ENCODE data around the gene CSMD2.

CSMD2 gene

GRCh38 chr1:33927721-33928120, 237.3 kb downstream of the CSMD2 start:
- Histone ChIP-seq H3K23ac (ENCODE audit: low read length in 2 of 2) (no peak overlapping the region), H3K79me1 (replicated peaks; ENCODE audit: low read length, poor library complexity, severe bottlenecking) (no peaks in the 10 kb centered on the region), H3K4me2 (ENCODE audit: low read length, poor library complexity, severe bottlenecking) (no peak overlapping the region), H2BK120ac (ENCODE audit: low read depth, low read length) (no peak overlapping the region), H2BK15ac (ENCODE audit: low read depth, poor library complexity, severe bottlenecking) (no peak overlapping the region), H3K4me1 (ENCODE audit: control insufficient read depth, insufficient read depth, low read depth, low read length) (no peaks in the 10 kb centered on the region), H2AK5ac (ENCODE audit: low read length, severe bottlenecking) (no peak overlapping the region), H2BK12ac (ENCODE audit: low read length in 2 of 2) (no peak overlapping the region), H2BK5ac (ENCODE audit: low read depth, low read length, poor library complexity, severe bottlenecking) (no peak overlapping the region), H3K27ac (ENCODE audit: low read length, poor library complexity, severe bottlenecking) (no peak overlapping the region), H3K27me3 (ENCODE audit: control insufficient read depth in 1 of 2, insufficient read depth in 1 of 2, low read length in 2 of 2) (no peaks in the 10 kb centered on the region), H4K91ac (ENCODE audit: low read length) (no peak overlapping the region), H3K4ac (ENCODE audit: low read depth in 1 of 2, low read length in 2 of 2) (no peak overlapping the region), H3K18ac (ENCODE audit: low read depth in 1 of 2, low read length in 2 of 2) (no peak overlapping the region), H3K36me3 (ENCODE audit: control insufficient read depth in 1 of 2, insufficient read depth in 2 of 2, low read depth in 1 of 2, low read length in 2 of 2) (peaks cover 0 to 16% of the 10 kb centered on the region in 2 experiments), H3K9me3 (ENCODE audit: control insufficient read depth, low read length) (no peaks in the 10 kb centered on the region), H4K8ac (ENCODE audit: low read length) (no peak overlapping the region), H3K14ac (ENCODE audit: low read length in 2 of 2) (no peak overlapping the region), H3K4me3 (ENCODE audit: insufficient read depth in 1 of 2, low read depth in 1 of 2, low read length in 2 of 2) (no peak overlapping the region), H3K9ac (ENCODE audit: low read length) (no peak overlapping the region), H2AFZ (ENCODE audit: low read depth, low read length) (no peak overlapping the region)
- DNase-seq: no peak
- WGBS: 54% methylated on average over 2 of the region's 2 CpGs

GRCh38 chr1:33925586-33925985, 239.4 kb downstream of the CSMD2 start:
- Histone ChIP-seq H3K18ac (ENCODE audit: low read depth in 1 of 2, low read length in 2 of 2) (no peak overlapping the region), H3K79me1 (replicated peaks; ENCODE audit: low read length, poor library complexity, severe bottlenecking) (no peaks in the 10 kb centered on the region), H2AFZ (ENCODE audit: low read depth, low read length) (no peak overlapping the region), H3K9me3 (ENCODE audit: control insufficient read depth, low read length) (no peaks in the 10 kb centered on the region), H3K4me1 (ENCODE audit: control insufficient read depth, insufficient read depth, low read depth, low read length) (no peaks in the 10 kb centered on the region), H3K9ac (ENCODE audit: low read length) (no peak overlapping the region), H2AK5ac (ENCODE audit: low read length, severe bottlenecking) (no peak overlapping the region), H2BK12ac (ENCODE audit: low read length in 2 of 2) (no peak overlapping the region), H3K14ac (ENCODE audit: low read length in 2 of 2) (no peak overlapping the region), H3K4me3 (ENCODE audit: insufficient read depth in 1 of 2, low read depth in 1 of 2, low read length in 2 of 2) (no peak overlapping the region), H3K27me3 (ENCODE audit: control insufficient read depth in 1 of 2, insufficient read depth in 1 of 2, low read length in 2 of 2) (no peaks in the 10 kb centered on the region), H3K4ac (ENCODE audit: low read depth in 1 of 2, low read length in 2 of 2) (no peak overlapping the region), H4K8ac (ENCODE audit: low read length) (no peak overlapping the region), H4K91ac (ENCODE audit: low read length) (no peak overlapping the region), H3K4me2 (ENCODE audit: low read length, poor library complexity, severe bottlenecking) (no peak overlapping the region), H3K27ac (ENCODE audit: low read length, poor library complexity, severe bottlenecking) (no peak overlapping the region), H2BK15ac (ENCODE audit: low read depth, poor library complexity, severe bottlenecking) (no peak overlapping the region), H2BK5ac (ENCODE audit: low read depth, low read length, poor library complexity, severe bottlenecking) (no peak overlapping the region), H2BK120ac (ENCODE audit: low read depth, low read length) (no peak overlapping the region), H3K36me3 (ENCODE audit: control insufficient read depth in 1 of 2, insufficient read depth in 2 of 2, low read depth in 1 of 2, low read length in 2 of 2) (peaks cover 0 to 6% of the 10 kb centered on the region in 2 experiments), H3K23ac (ENCODE audit: low read length in 2 of 2) (no peak overlapping the region)
- 67% methylated on average over 8 of the region's 8 CpGs for WGBS
- no peak for DNase-seq

GRCh38 chr1:33921281-33921680, 243.7 kb downstream of the CSMD2 start:
- Histone ChIP-seq H3K4me1 (ENCODE audit: control insufficient read depth, insufficient read depth, low read depth, low read length) (peaks cover 1% of the 10 kb centered on the region), H3K23ac (ENCODE audit: low read length in 2 of 2) (no peak overlapping the region)

GRCh38 chr1:33918368-33918767, 246.7 kb downstream of the CSMD2 start:
- Histone ChIP-seq H2AK5ac (ENCODE audit: low read length, severe bottlenecking) (no peak overlapping the region), H3K9ac (ENCODE audit: low read length) (no peak overlapping the region), H3K27ac (ENCODE audit: low read length, poor library complexity, severe bottlenecking) (no peak overlapping the region), H3K18ac (ENCODE audit: low read depth in 1 of 2, low read length in 2 of 2) (no peak overlapping the region), H3K36me3 (ENCODE audit: control insufficient read depth in 1 of 2, insufficient read depth in 2 of 2, low read depth in 1 of 2, low read length in 2 of 2) (peaks cover 0 to 3% of the 10 kb centered on the region in 2 experiments), H3K27me3 (ENCODE audit: control insufficient read depth in 1 of 2, insufficient read depth in 1 of 2, low read length in 2 of 2) (no peaks in the 10 kb centered on the region), H2BK15ac (ENCODE audit: low read depth, poor library complexity, severe bottlenecking) (no peak overlapping the region), H3K4me1 (ENCODE audit: control insufficient read depth, insufficient read depth, low read depth, low read length) (peaks cover 1% of the 10 kb centered on the region), H3K4me3 (ENCODE audit: insufficient read depth in 1 of 2, low read depth in 1 of 2, low read length in 2 of 2) (no peak overlapping the region), H3K23ac (ENCODE audit: low read length in 2 of 2) (no peak overlapping the region), H2AFZ (ENCODE audit: low read depth, low read length) (no peak overlapping the region), H3K9me3 (ENCODE audit: control insufficient read depth, low read length) (no peaks in the 10 kb centered on the region), H3K79me1 (replicated peaks; ENCODE audit: low read length, poor library complexity, severe bottlenecking) (no peaks in the 10 kb centered on the region), H3K4ac (ENCODE audit: low read depth in 1 of 2, low read length in 2 of 2) (no peak overlapping the region), H2BK120ac (ENCODE audit: low read depth, low read length) (no peak overlapping the region), H4K8ac (ENCODE audit: low read length) (no peak overlapping the region), H3K14ac (ENCODE audit: low read length in 2 of 2) (no peak overlapping the region), H4K91ac (ENCODE audit: low read length) (no peak overlapping the region), H3K4me2 (ENCODE audit: low read length, poor library complexity, severe bottlenecking) (no peak overlapping the region), H2BK12ac (ENCODE audit: low read length in 2 of 2) (no peak overlapping the region), H2BK5ac (ENCODE audit: low read depth, low read length, poor library complexity, severe bottlenecking) (no peak overlapping the region)
- peak; percentile 3 for DNase-seq
- 0% methylated on average over 1 of the region's 1 CpG for WGBS

More at GRCh38 chr1:33921281-33921680, 243.7 kb downstream of the CSMD2 start:
- Histone ChIP-seq H3K14ac (ENCODE audit: low read length in 2 of 2) (no peak overlapping the region), H2BK120ac (ENCODE audit: low read depth, low read length) (no peak overlapping the region), H2BK5ac (ENCODE audit: low read depth, low read length, poor library complexity, severe bottlenecking) (no peak overlapping the region), H3K36me3 (ENCODE audit: control insufficient read depth in 1 of 2, insufficient read depth in 2 of 2, low read depth in 1 of 2, low read length in 2 of 2) (peaks cover 0 to 5% of the 10 kb centered on the region in 2 experiments), H3K9ac (ENCODE audit: low read length) (no peak overlapping the region), H4K8ac (ENCODE audit: low read length) (no peak overlapping the region), H3K27me3 (ENCODE audit: control insufficient read depth in 1 of 2, insufficient read depth in 1 of 2, low read length in 2 of 2) (no peaks in the 10 kb centered on the region), H3K27ac (ENCODE audit: low read length, poor library complexity, severe bottlenecking) (no peak overlapping the region), H2BK12ac (ENCODE audit: low read length in 2 of 2) (no peak overlapping the region), H3K4me2 (ENCODE audit: low read length, poor library complexity, severe bottlenecking) (no peak overlapping the region), H3K18ac (ENCODE audit: low read depth in 1 of 2, low read length in 2 of 2) (no peak overlapping the region), H2AK5ac (ENCODE audit: low read length, severe bottlenecking) (no peak overlapping the region), H3K4me3 (ENCODE audit: insufficient read depth in 1 of 2, low read depth in 1 of 2, low read length in 2 of 2) (no peak overlapping the region), H3K79me1 (replicated peaks; ENCODE audit: low read length, poor library complexity, severe bottlenecking) (no peaks in the 10 kb centered on the region), H3K4ac (ENCODE audit: low read depth in 1 of 2, low read length in 2 of 2) (no peak overlapping the region), H2BK15ac (ENCODE audit: low read depth, poor library complexity, severe bottlenecking) (no peak overlapping the region), H2AFZ (ENCODE audit: low read depth, low read length) (no peak overlapping the region), H4K91ac (ENCODE audit: low read length) (no peak overlapping the region), H3K9me3 (ENCODE audit: control insufficient read depth, low read length) (no peaks in the 10 kb centered on the region)
- no peak for DNase-seq
- WGBS: 73% methylated on average over 5 of the region's 5 CpGs
